ENCODE measurements around the gene FTH1. TPM values are rescaled to one million over a fixed set of nuclear protein-coding genes. Genes with fewer than 3 reads are reported as not detected.

FTH1 gene
- total and polyA plus RNA-seq, 2 of the 13 experiments (the other 11 are each of a cell fraction or from before 2014, with no cell fraction given), result 607 to 760 TPM

DNA sequence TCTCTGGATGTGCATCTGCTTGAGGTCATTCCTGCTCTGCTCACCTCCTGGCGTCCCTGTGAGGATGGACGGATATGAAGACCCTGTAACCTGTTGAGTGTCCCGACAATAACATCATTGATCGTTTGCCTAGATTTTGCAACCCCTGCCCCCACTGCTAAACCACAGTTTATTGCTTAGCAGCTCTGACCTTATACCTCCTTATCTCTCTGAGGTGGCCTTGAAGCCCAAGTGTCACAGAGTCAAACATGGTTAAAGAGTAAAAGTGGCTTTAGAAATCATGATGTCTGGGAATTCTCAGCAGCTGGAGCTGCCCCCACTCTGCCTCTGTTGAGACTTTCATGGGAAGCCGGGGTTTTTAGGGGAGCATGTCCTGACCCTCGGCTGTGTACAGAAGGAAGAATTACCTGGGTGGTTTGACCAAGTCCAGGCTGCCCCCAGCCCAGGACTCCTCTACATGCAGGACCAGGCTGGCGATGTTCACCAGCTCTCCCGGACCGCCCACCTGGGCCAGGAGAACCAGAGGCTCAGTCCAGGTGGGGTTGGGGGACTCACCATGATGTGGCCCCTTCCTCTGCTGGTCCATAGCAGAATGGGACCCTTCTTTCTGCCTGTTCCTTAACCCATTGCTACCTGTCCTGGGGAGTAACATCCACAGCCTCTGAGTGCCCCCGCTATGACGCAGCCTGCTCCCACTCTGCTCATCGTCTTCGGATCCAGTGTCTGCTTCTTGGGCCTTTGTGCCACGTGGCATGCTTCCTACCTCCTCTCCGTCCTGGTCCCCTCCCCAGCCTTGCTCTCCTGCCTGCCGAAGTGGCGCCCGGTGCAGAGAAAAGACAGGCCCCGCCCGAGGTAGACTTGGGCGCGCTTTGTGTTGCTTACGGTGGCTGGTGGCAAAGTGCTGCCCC lies 33.4 kb upstream of the FTH1 start (continued):
- TF ChIP-seq, protein P1, sequence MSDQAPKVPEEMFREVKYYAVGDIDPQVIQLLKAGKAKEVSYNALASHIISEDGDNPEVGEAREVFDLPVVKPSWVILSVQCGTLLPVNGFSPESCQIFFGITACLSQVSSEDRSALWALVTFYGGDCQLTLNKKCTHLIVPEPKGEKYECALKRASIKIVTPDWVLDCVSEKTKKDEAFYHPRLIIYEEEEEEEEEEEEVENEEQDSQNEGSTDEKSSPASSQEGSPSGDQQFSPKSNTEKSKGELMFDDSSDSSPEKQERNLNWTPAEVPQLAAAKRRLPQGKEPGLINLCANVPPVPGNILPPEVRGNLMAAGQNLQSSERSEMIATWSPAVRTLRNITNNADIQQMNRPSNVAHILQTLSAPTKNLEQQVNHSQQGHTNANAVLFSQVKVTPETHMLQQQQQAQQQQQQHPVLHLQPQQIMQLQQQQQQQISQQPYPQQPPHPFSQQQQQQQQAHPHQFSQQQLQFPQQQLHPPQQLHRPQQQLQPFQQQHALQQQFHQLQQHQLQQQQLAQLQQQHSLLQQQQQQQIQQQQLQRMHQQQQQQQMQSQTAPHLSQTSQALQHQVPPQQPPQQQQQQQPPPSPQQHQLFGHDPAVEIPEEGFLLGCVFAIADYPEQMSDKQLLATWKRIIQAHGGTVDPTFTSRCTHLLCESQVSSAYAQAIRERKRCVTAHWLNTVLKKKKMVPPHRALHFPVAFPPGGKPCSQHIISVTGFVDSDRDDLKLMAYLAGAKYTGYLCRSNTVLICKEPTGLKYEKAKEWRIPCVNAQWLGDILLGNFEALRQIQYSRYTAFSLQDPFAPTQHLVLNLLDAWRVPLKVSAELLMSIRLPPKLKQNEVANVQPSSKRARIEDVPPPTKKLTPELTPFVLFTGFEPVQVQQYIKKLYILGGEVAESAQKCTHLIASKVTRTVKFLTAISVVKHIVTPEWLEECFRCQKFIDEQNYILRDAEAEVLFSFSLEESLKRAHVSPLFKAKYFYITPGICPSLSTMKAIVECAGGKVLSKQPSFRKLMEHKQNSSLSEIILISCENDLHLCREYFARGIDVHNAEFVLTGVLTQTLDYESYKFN (CRISPR knock-in tag; conservative IDR thresholded peaks at IDR 0.05), result peak; percentile 84
- no peak for TF ChIP-seq RBM39 (IDR thresholded peaks at IDR 0.05; ENCODE audit: low read depth, low read length, poor library complexity, severe bottlenecking)
- peak; percentile 61; the same call in 1 of the 2 replicates for TF ChIP-seq BCL6 (CRISPR knock-in tag; IDR thresholded peaks at IDR 0.05)
- TF ChIP-seq ZNF441 (CRISPR knock-in tag; IDR thresholded peaks at IDR 0.05; ENCODE audit: borderline replicate concordance), result no peak
- TF ChIP-seq, protein P2, sequence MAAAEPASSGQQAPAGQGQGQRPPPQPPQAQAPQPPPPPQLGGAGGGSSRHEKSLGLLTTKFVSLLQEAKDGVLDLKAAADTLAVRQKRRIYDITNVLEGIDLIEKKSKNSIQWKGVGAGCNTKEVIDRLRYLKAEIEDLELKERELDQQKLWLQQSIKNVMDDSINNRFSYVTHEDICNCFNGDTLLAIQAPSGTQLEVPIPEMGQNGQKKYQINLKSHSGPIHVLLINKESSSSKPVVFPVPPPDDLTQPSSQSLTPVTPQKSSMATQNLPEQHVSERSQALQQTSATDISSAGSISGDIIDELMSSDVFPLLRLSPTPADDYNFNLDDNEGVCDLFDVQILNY (CRISPR knock-in tag; conservative IDR thresholded peaks at IDR 0.05), result no peak
- 0 out of 2 replicates have a peak, but pooled peaks have one; percentile 18 for TF ChIP-seq DNMT1 (CRISPR knock-in tag; IDR thresholded peaks at IDR 0.05)
- peak; percentile 61 for TF ChIP-seq ISL2 (CRISPR knock-in tag; IDR thresholded peaks at IDR 0.05)
- TF ChIP-seq SNRNP70 (IDR thresholded peaks at IDR 0.05; ENCODE audit: low read depth, low read length), result no peak
- no peak for TF ChIP-seq STAG1 (CRISPR knock-in tag; IDR thresholded peaks at IDR 0.05)
- TF ChIP-seq, protein P3, sequence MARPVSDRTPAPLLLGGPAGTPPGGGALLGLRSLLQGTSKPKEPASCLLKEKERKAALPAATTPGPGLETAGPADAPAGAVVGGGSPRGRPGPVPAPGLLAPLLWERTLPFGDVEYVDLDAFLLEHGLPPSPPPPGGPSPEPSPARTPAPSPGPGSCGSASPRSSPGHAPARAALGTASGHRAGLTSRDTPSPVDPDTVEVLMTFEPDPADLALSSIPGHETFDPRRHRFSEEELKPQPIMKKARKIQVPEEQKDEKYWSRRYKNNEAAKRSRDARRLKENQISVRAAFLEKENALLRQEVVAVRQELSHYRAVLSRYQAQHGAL (CRISPR knock-in tag; IDR thresholded peaks at IDR 0.05; ENCODE audit: not compliant biosample characterization), result no peak
- TF ChIP-seq BORCS8-MEF2B (CRISPR knock-in tag; IDR thresholded peaks at IDR 0.05), result peak; percentile 4; the same call in 1 of the 2 replicates
- TF ChIP-seq ZBTB7B (CRISPR knock-in tag; IDR thresholded peaks at IDR 0.05), result peak; percentile 97
- TF ChIP-seq ZNF550 (CRISPR knock-in tag; IDR thresholded peaks at IDR 0.05; ENCODE audit: borderline replicate concordance), result no peak
- TF ChIP-seq, protein P4, sequence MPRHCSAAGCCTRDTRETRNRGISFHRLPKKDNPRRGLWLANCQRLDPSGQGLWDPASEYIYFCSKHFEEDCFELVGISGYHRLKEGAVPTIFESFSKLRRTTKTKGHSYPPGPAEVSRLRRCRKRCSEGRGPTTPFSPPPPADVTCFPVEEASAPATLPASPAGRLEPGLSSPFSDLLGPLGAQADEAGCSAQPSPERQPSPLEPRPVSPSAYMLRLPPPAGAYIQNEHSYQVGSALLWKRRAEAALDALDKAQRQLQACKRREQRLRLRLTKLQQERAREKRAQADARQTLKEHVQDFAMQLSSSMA (CRISPR knock-in tag; IDR thresholded peaks at IDR 0.05), result no peak
- no peak for TF ChIP-seq PAWR (CRISPR knock-in tag; IDR thresholded peaks at IDR 0.05; ENCODE audit: borderline replicate concordance)
- TF ChIP-seq ZEB1 (IDR thresholded peaks at IDR 0.05; ENCODE audit: insufficient replicate concordance, low read depth), result peak; percentile 69
- TF ChIP-seq THAP11 (CRISPR knock-in tag; IDR thresholded peaks at IDR 0.05), result peak; percentile 45
- peak; percentile 59; the same call in 1 of the 2 replicates for TF ChIP-seq RBFOX2 (IDR thresholded peaks at IDR 0.05; ENCODE audit: low read depth, low read length)
- TF ChIP-seq, protein P5, sequence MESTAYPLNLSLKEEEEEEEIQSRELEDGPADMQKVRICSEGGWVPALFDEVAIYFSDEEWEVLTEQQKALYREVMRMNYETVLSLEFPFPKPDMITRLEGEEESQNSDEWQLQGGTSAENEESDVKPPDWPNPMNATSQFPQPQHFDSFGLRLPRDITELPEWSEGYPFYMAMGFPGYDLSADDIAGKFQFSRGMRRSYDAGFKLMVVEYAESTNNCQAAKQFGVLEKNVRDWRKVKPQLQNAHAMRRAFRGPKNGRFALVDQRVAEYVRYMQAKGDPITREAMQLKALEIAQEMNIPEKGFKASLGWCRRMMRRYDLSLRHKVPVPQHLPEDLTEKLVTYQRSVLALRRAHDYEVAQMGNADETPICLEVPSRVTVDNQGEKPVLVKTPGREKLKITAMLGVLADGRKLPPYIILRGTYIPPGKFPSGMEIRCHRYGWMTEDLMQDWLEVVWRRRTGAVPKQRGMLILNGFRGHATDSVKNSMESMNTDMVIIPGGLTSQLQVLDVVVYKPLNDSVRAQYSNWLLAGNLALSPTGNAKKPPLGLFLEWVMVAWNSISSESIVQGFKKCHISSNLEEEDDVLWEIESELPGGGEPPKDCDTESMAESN (CRISPR knock-in tag; conservative IDR thresholded peaks at IDR 0.05), result peak; percentile 45; the same call in 1 of the 2 replicates
- TF ChIP-seq PHF21A (CRISPR knock-in tag; IDR thresholded peaks at IDR 0.05), result peak; percentile 30; the same call in 1 of the 2 replicates
- no peak for TF ChIP-seq HOXA9 (CRISPR knock-in tag; IDR thresholded peaks at IDR 0.05; ENCODE audit: borderline replicate concordance)

Measured in HepG2 (cell line).